ENCODE measurements around the gene MNDA. TPM values are rescaled to one million over a fixed set of nuclear protein-coding genes. Genes with fewer than 3 reads are reported as not detected.
A peak's percentile ranks its signal among the peaks of the same experiment; 100 is the strongest.

MNDA gene
- total RNA-seq, 5 donors from 2014 or later (not counting 1 experiment from before 2014, with no cell fraction given), result 0.20 to 1.2 (median 0.61) TPM

DNA sequence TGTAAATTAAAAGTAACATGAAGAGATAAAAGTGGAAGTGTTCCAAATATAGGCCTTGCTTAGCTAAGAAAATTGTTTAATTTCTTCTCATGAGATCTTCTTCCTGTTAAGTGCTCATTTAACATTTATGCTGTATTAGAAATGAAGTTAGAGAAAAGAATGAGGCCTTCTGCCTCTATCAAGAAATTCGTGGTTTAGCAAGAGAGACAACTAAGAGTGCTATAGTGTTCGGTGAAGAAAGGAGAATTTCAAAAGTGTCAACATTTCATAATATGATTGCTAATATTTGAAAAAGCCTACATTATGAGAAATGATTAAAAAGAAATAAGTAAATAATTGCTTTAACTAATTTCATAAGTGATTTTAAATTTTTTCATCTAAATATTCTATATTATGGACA, 18.8 kb upstream of the MNDA start:
- Mint-ChIP-seq H3K36me3 (no peaks in the 10 kb centered on the region), H3K9me3 (no peaks in the 10 kb centered on the region), H3K27ac (no peak overlapping the region), H3K27me3 (peaks cover 0 to 1% of the 10 kb centered on the region in 2 donors), H3K4me1 (no peaks in the 10 kb centered on the region), H3K4me3 (no peak overlapping the region)
- Histone ChIP-seq H3K36me3 (ENCODE audit: control insufficient read depth in 2 of 2, extremely low read depth in 1 of 2, insufficient read depth in 1 of 2, low read length in 1 of 2) (no peaks in the 10 kb centered on the region), H3K27ac (ENCODE audit: low read length) (no peak overlapping the region), H3K9me3 (no peaks in the 10 kb centered on the region), H3K27me3 (replicated peaks in 1 of 2; ENCODE audit: control insufficient read depth in 2 of 2, extremely low read depth in 1 of 2, insufficient read depth in 2 of 2, low read length in 1 of 2) (no peaks in the 10 kb centered on the region), H3K4me1 (ENCODE audit: control insufficient read depth in 1 of 2, extremely low read depth in 1 of 2, insufficient read depth in 2 of 2, low read length in 2 of 2) (no peaks in the 10 kb centered on the region), H3K4me3 (ENCODE audit: control insufficient read depth in 1 of 2, extremely low read depth in 1 of 2, low read length in 1 of 2) (no peak overlapping the region)
- ATAC-seq (replicated peaks in 1 of 4), result no peak
- CTCF ChIA-PET, result no interaction called here
- no peak for DNase-seq
- POLR2A ChIA-PET, result no interaction called here
- WGBS (ENCODE audit: insufficient coverage), result no CpG with 5 or more reads among the region's 2 CpGs

DNA sequence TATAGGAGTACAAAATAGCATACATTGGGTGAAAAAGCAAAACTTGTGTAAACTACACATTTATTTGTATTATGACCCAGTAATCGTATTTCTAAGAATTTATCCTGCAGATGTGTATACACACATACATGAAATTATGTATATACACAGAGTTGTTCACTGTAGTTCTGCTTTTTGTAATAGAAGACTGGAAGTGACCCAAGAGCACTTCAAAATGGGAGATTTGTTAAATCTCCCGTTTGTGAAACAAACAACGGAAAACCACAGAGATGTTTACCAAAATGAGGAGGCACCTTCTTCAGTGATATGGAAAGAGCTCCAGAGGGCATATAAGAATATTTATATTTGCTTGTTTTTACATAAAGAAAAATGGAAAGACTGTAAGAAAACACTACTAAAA, 18.0 kb upstream of the MNDA start:
- H3K4me3 Mint-ChIP-seq, result no peak overlapping the region
- no peak overlapping the region for H3K27ac Mint-ChIP-seq
- H3K4me3 ChIP-seq (ENCODE audit: control insufficient read depth in 1 of 2, extremely low read depth in 1 of 2, low read length in 1 of 2), result no peak overlapping the region
- no peaks in the 10 kb centered on the region for H3K27me3 Mint-ChIP-seq
- H3K4me1 Mint-ChIP-seq, result peaks cover 0 to under 1% (median 0%) of the 10 kb centered on the region in 3 donors
- H3K4me1 ChIP-seq (ENCODE audit: control insufficient read depth in 1 of 2, extremely low read depth in 1 of 2, insufficient read depth in 2 of 2, low read length in 2 of 2), result no peaks in the 10 kb centered on the region
- no peaks in the 10 kb centered on the region for H3K9me3 Mint-ChIP-seq
- H3K36me3 ChIP-seq (ENCODE audit: control insufficient read depth in 2 of 2, extremely low read depth in 1 of 2, insufficient read depth in 1 of 2, low read length in 1 of 2), result no peaks in the 10 kb centered on the region
- no peaks in the 10 kb centered on the region for H3K9me3 ChIP-seq
- H3K27me3 ChIP-seq (replicated peaks in 1 of 2; ENCODE audit: control insufficient read depth in 2 of 2, extremely low read depth in 1 of 2, insufficient read depth in 2 of 2, low read length in 1 of 2), result no peaks in the 10 kb centered on the region
- ChIA-PET CTCF (no interaction called here), POLR2A (no interaction called here)
- ATAC-seq (replicated peaks in 1 of 4), result no peak
- no peak for DNase-seq
- H3K36me3 Mint-ChIP-seq, result no peaks in the 10 kb centered on the region
- no CpG with 5 or more reads among the region's 3 CpGs for WGBS (ENCODE audit: insufficient coverage)
- no peak overlapping the region for H3K27ac ChIP-seq (ENCODE audit: low read length)

DNA sequence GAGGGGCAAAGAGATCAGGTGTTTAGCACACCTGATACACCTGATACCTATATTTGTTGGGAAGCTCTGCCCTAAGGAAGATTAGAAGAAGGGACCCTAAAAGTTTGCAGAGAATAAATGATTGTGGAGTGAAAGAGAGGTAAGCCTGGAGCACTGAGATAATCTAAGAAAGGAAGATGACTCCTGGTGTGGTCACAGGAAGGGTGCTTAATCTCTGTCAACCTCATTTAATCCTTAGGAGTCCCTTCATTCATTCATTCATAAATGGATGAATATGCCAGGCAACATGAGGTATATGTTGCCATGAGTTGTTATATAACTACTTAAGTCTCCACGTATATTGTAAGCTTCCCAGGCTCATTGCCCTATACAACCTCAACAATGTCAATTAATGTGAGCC, 16.2 kb upstream of the MNDA start:
- Mint-ChIP-seq H3K36me3 (no peaks in the 10 kb centered on the region), H3K27me3 (no peaks in the 10 kb centered on the region), H3K9me3 (no peaks in the 10 kb centered on the region), H3K27ac (no peak overlapping the region), H3K4me3 (no peak overlapping the region), H3K4me1 (peaks cover 7 to 18% (median 17%) of the 10 kb centered on the region in 3 donors)
- Histone ChIP-seq H3K27ac (ENCODE audit: low read length) (no peak overlapping the region), H3K9me3 (no peaks in the 10 kb centered on the region), H3K4me3 (ENCODE audit: control insufficient read depth in 1 of 2, extremely low read depth in 1 of 2, low read length in 1 of 2) (no peak overlapping the region), H3K4me1 (ENCODE audit: control insufficient read depth in 1 of 2, extremely low read depth in 1 of 2, insufficient read depth in 2 of 2, low read length in 2 of 2) (peaks cover 6 to 7% of the 10 kb centered on the region in 2 experiments), H3K36me3 (ENCODE audit: control insufficient read depth in 2 of 2, extremely low read depth in 1 of 2, insufficient read depth in 1 of 2, low read length in 1 of 2) (no peaks in the 10 kb centered on the region), H3K27me3 (replicated peaks in 1 of 2; ENCODE audit: control insufficient read depth in 2 of 2, extremely low read depth in 1 of 2, insufficient read depth in 2 of 2, low read length in 1 of 2) (no peaks in the 10 kb centered on the region)
- no peak for DNase-seq
- ChIA-PET CTCF (no interaction called here), POLR2A (interaction anchor here in 1 of 2 donors (0.6 kb wide), 1 partner anchor 828 kb away, joined by 8 read pairs; no protein-coding TSS in a partner anchor)
- no CpG with 5 or more reads among the region's 1 CpG for WGBS (ENCODE audit: insufficient coverage)
- ATAC-seq (replicated peaks in 1 of 4), result no peak

DNA sequence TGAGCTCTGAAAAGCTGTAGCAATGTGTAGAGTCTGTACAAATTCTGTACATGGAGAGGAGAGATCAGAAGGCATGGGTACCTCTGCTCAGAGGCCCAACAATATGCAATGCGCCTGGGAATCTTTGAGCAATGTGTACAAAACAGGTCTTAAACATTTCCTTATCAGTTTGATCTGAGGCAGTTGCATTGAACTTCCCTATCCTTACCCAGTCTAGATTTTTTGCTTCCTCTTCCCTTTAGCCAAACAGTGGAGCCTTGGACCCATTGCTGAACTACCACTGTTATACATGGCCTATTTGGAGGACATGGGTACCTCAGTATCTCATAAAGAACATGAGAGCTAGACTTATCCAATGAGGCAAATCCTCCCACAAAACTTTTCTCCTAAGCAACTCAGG, 12.6 kb upstream of the MNDA start:
- no CpG with 5 or more reads among the region's 1 CpG for WGBS (ENCODE audit: insufficient coverage)

DNA sequence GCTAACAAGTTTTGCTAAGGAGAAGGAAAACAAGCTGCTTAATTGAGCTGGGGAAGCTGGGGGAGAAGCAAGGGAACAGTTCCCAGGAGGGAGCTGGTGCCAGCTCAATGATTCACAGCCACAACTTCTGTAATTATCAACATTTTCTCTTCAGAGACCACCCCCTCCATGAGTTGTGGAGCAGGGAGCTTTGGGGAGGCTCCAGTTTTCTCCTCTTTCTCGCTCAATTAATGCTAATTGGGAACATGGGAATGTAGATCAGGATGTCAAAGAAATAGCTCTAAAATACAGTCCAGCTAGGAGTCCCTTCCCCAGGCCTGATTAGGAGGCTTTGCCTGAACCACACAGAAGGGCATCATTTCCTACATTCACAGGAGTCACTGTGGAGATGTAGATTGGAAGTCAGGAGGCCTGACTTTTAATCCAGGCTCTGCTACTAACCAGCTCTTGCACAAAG, 12.1 kb upstream of the MNDA start:
- Mint-ChIP-seq H3K9me3 (no peaks in the 10 kb centered on the region), H3K4me3 (no peak overlapping the region), H3K4me1 (peaks cover 7 to 24% (median 24%) of the 10 kb centered on the region in 3 donors), H3K27me3 (peaks cover 0 to 8% of the 10 kb centered on the region in 2 donors), H3K27ac (peak overlapping the region; percentile 60 to 83), H3K36me3 (no peaks in the 10 kb centered on the region)
- no peaks in the 10 kb centered on the region for H3K27me3 ChIP-seq (replicated peaks in 1 of 2; ENCODE audit: control insufficient read depth in 2 of 2, extremely low read depth in 1 of 2, insufficient read depth in 2 of 2, low read length in 1 of 2)
- peaks cover 7 to 8% of the 10 kb centered on the region in 2 experiments for H3K4me1 ChIP-seq (ENCODE audit: control insufficient read depth in 1 of 2, extremely low read depth in 1 of 2, insufficient read depth in 2 of 2, low read length in 2 of 2)
- peak overlapping the region; percentile 58 for H3K27ac ChIP-seq (ENCODE audit: low read length)
- H3K9me3 ChIP-seq, result no peaks in the 10 kb centered on the region
- ChIA-PET CTCF (interaction anchor here (0.7 to 0.9 kb wide), 2 partner anchors 12 to 25 kb away, joined by 3 read pairs; no protein-coding TSS in a partner anchor), POLR2A (no interaction called here)
- H3K4me3 ChIP-seq (ENCODE audit: control insufficient read depth in 1 of 2, extremely low read depth in 1 of 2, low read length in 1 of 2), result no peak overlapping the region
- WGBS (ENCODE audit: insufficient coverage), result no CpG with 5 or more reads among the region's 1 CpG
- DNase-seq, result no peak
- no peaks in the 10 kb centered on the region for H3K36me3 ChIP-seq (ENCODE audit: control insufficient read depth in 2 of 2, extremely low read depth in 1 of 2, insufficient read depth in 1 of 2, low read length in 1 of 2)
- ATAC-seq (replicated peaks in 1 of 4), result peak in 1 of 4 experiments; percentile 21

More for the DNA sequence above, 12.6 kb upstream of the MNDA start:
- H3K36me3 Mint-ChIP-seq, result no peaks in the 10 kb centered on the region
- DNase-seq (no peak), ATAC-seq (replicated peaks in 1 of 4) (no peak)
- no peaks in the 10 kb centered on the region for H3K9me3 Mint-ChIP-seq
- no peak overlapping the region for H3K4me3 ChIP-seq (ENCODE audit: control insufficient read depth in 1 of 2, extremely low read depth in 1 of 2, low read length in 1 of 2)
- no peaks in the 10 kb centered on the region for H3K27me3 ChIP-seq (replicated peaks in 1 of 2; ENCODE audit: control insufficient read depth in 2 of 2, extremely low read depth in 1 of 2, insufficient read depth in 2 of 2, low read length in 1 of 2)
- H3K27ac Mint-ChIP-seq, result peak overlapping the region; percentile 60 to 83
- ChIA-PET CTCF (interaction anchor here (0.7 to 0.9 kb wide), 2 partner anchors 12 to 25 kb away, joined by 3 read pairs; no protein-coding TSS in a partner anchor), POLR2A (no interaction called here)
- H3K4me1 Mint-ChIP-seq, result peaks cover 7 to 24% (median 24%) of the 10 kb centered on the region in 3 donors
- no peaks in the 10 kb centered on the region for H3K36me3 ChIP-seq (ENCODE audit: control insufficient read depth in 2 of 2, extremely low read depth in 1 of 2, insufficient read depth in 1 of 2, low read length in 1 of 2)
- H3K27ac ChIP-seq (ENCODE audit: low read length), result peak overlapping the region; percentile 58
- peaks cover 0 to 6% of the 10 kb centered on the region in 2 donors for H3K27me3 Mint-ChIP-seq
- H3K4me3 Mint-ChIP-seq, result no peak overlapping the region
- no peaks in the 10 kb centered on the region for H3K9me3 ChIP-seq
- H3K4me1 ChIP-seq (ENCODE audit: control insufficient read depth in 1 of 2, extremely low read depth in 1 of 2, insufficient read depth in 2 of 2, low read length in 2 of 2), result peaks cover 7 to 8% of the 10 kb centered on the region in 2 experiments

DNA sequence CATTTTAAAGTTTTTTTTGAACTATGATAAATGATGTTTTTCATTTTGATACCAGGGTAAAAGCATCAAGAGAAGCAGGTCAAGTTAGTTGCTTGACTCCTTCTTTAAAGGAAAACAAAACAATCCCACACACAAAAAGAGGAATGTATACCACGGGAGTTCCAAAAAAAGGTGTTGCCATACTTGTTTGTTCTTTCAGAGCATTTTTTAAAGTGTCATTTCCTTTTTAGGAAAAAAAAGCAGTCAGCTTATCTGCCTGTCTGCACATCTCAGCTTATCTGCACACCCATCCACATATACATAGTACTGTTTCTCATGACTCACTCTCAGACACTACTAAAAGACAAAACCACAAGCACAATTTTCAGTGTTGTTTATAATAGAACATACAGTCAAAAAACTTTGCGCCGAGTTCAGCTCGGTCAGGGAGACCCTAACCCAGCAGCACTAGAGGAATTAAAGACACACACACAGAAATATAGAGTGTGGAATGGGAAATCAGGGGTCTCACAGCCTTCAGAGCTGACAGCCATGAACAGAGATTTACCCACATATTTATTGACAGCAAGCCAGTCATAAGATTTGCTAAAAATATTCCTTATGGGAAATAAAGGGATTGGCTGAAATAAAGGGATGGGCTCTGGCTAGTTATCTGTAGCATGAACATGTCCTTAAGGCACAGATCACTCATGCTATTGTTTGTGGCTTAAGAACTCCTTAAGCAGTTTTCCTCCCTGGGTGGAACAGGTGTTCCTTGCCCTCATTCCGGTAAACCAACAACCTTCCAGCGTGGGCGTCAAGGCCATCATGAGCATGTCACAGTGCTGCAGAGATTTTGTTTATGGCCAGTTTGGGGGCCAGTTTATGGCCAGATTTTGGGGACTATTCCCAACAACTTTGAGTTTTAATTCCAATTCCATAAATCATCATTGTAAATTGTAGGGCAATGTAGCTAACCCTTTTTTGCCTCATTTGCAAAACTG, 11.4 kb upstream of the MNDA start:
- ChIA-PET CTCF (interaction anchor here (0.7 to 0.9 kb wide), 2 partner anchors 13 to 26 kb away, joined by 3 read pairs; no protein-coding TSS in a partner anchor), POLR2A (no interaction called here)
- no peak overlapping the region for H3K4me3 ChIP-seq (ENCODE audit: control insufficient read depth in 1 of 2, extremely low read depth in 1 of 2, low read length in 1 of 2)
- H3K36me3 ChIP-seq (ENCODE audit: control insufficient read depth in 2 of 2, extremely low read depth in 1 of 2, insufficient read depth in 1 of 2, low read length in 1 of 2), result no peaks in the 10 kb centered on the region
- Mint-ChIP-seq H3K36me3 (no peaks in the 10 kb centered on the region), H3K4me3 (peak overlapping the region in 2 of 3 donors; percentile 13 to 38), H3K27ac (peak overlapping the region; percentile 66 to 83), H3K4me1 (peaks cover 7 to 24% (median 24%) of the 10 kb centered on the region in 3 donors), H3K9me3 (no peaks in the 10 kb centered on the region), H3K27me3 (peaks cover 0 to 8% of the 10 kb centered on the region in 2 donors)
- H3K27ac ChIP-seq (ENCODE audit: low read length), result peak overlapping the region; percentile 58
- DNase-seq (peak in 5 of 35 experiments; percentile 2 to 39 (median 2)), ATAC-seq (replicated peaks in 1 of 4) (peak; percentile 69 to 95 (median 89))
- peaks cover 7 to 8% of the 10 kb centered on the region in 2 experiments for H3K4me1 ChIP-seq (ENCODE audit: control insufficient read depth in 1 of 2, extremely low read depth in 1 of 2, insufficient read depth in 2 of 2, low read length in 2 of 2)
- WGBS (ENCODE audit: insufficient coverage), result 70% methylated on average over 2 of the region's 7 CpGs
- no peaks in the 10 kb centered on the region for H3K9me3 ChIP-seq
- H3K27me3 ChIP-seq (replicated peaks in 1 of 2; ENCODE audit: control insufficient read depth in 2 of 2, extremely low read depth in 1 of 2, insufficient read depth in 2 of 2, low read length in 1 of 2), result no peaks in the 10 kb centered on the region

Data from T-cell (primary cell).